Fibroblast of villous mesenchyme (primary cell): ENCODE results near the gene SGK2. TPM values are rescaled to one million over a fixed set of nuclear protein-coding genes. Genes with fewer than 3 reads are reported as not detected.

Source experiments
- DNase-seq: peaks from one replicate; pipeline ENCODE4 v3.0.0-alpha.2; 2010; ENCODE audit warnings: low read depth
- H3K4me3 ChIP-seq: 2 replicates; pipeline ENCODE4 v1.5.1; 2011; ENCODE audit warnings: low read depth, mild to moderate bottlenecking, low read length
- total RNA-seq: library from RNA; depleted of rRNA; stranded (reverse); fragments of >200 nt; gene quantifications from 2 replicates; pipeline ENCODE4 v1.2.3, GENCODE V29; 2012
- TF ChIP-seq, protein P1 (sequence below): IDR thresholded peaks from 2 replicates; pipeline ENCODE4 v1.5.1; 2012; ENCODE audit warnings: low read depth, mild to moderate bottlenecking, low read length; ENCODE audit not compliant: insufficient read depth

The SGK2 gene
- total RNA-seq, 1 donor = under 0.01 TPM

GRCh38 chr20:43560974-43561373, 2.1 kb downstream of the SGK2 start:
- TF ChIP-seq, protein P1, sequence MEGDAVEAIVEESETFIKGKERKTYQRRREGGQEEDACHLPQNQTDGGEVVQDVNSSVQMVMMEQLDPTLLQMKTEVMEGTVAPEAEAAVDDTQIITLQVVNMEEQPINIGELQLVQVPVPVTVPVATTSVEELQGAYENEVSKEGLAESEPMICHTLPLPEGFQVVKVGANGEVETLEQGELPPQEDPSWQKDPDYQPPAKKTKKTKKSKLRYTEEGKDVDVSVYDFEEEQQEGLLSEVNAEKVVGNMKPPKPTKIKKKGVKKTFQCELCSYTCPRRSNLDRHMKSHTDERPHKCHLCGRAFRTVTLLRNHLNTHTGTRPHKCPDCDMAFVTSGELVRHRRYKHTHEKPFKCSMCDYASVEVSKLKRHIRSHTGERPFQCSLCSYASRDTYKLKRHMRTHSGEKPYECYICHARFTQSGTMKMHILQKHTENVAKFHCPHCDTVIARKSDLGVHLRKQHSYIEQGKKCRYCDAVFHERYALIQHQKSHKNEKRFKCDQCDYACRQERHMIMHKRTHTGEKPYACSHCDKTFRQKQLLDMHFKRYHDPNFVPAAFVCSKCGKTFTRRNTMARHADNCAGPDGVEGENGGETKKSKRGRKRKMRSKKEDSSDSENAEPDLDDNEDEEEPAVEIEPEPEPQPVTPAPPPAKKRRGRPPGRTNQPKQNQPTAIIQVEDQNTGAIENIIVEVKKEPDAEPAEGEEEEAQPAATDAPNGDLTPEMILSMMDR = no peak
- no peak for DNase-seq
- H3K4me3 ChIP-seq = no peak overlapping the region

DNA sequence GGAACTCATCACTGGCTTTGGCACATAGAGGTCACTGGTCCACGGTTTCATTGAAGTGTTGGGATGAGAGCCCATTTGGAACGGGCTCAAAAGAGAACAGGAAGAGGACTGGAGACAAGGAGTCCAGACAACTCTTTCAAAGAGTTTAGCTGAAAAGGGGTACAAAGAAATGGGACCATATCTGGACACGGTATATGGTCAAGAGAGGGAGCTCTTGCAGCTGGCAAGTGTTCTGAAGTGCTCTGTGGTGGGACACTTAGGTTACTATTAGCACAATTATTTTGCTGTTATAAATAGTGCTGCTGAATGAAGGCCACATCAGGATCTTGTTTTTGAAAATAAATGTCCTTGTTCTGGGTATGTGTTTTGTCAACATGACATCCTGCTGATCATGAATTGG, 4.6 kb downstream of the SGK2 start:
- H3K4me3 ChIP-seq = no peak overlapping the region
- TF ChIP-seq, protein P1 = peak; percentile 38
- peak; percentile 47 for DNase-seq

GRCh38 chr20:43563991-43564390, 5.2 kb downstream of the SGK2 start:
- DNase-seq = no peak
- TF ChIP-seq, protein P1 = no peak
- no peak overlapping the region for H3K4me3 ChIP-seq

DNA sequence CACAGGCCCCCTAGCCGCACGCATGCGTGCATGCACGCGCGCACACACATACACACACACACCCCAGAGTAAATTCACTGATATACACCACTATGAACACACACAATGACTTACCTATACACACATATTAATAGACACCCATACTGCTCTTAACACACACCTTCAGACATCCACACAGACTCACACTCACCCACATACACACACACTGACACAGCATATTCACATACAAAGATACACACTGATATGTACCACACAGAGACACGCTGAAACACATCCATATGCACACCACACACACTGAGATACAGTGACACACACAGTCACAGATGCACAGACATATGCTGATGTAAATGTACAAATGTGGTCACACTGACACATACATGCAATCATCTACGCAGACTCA, 5.6 kb downstream of the SGK2 start:
- DNase-seq = no peak
- TF ChIP-seq, protein P1 = no peak
- H3K4me3 ChIP-seq = no peak overlapping the region

- TF ChIP-seq, protein P1 = no peak
Observed at GRCh38 chr20:43564993-43565757, 6.3 kb downstream of the SGK2 start.

GRCh38 chr20:43565758-43566104, 6.9 kb downstream of the SGK2 start:
- TF ChIP-seq, protein P1 = no peak
- DNase-seq = no peak

More at GRCh38 chr20:43564993-43565757, 6.3 kb downstream of the SGK2 start:
- no peak overlapping the region for H3K4me3 ChIP-seq
- DNase-seq = no peak

GRCh38 chr20:43567477-43567876, 8.7 kb downstream of the SGK2 start:
- TF ChIP-seq, protein P1 = no peak
- no peak for DNase-seq
- H3K4me3 ChIP-seq = no peak overlapping the region

More at GRCh38 chr20:43565758-43566104, 6.9 kb downstream of the SGK2 start:
- H3K4me3 ChIP-seq = no peak overlapping the region
